HG03139 (cell line): ENCODE results near the gene TIPIN.
"Not testable (repeated sequence)": the region's sequence is repeated elsewhere in the genome, so short reads cannot be mapped to it uniquely, and the experiment has no call there.

Experiments
- ATAC-seq: cut with Tn5 transposase; IDR thresholded peaks from one replicate; pipeline ENCODE4 v1.9.1; 2021; ENCODE audit not compliant: unreplicated experiment

The TIPIN gene

GRCh38 chr15:66304425-66304824 lies 52.1 kb downstream of the TIPIN start:
- ATAC-seq = not testable (repeated sequence)

- no peak for ATAC-seq
Observed at GRCh38 chr15:66302489-66303278, 53.8 kb downstream of the TIPIN start.

- ATAC-seq = no peak
Observed at GRCh38 chr15:66298803-66299251, 57.7 kb downstream of the TIPIN start.

- no peak for ATAC-seq
Observed at GRCh38 chr15:66296186-66296585, 60.3 kb downstream of the TIPIN start.

GRCh38 chr15:66294932-66295235 lies 61.6 kb downstream of the TIPIN start:
- no peak for ATAC-seq

GRCh38 chr15:66294157-66294931 lies 62.1 kb downstream of the TIPIN start:
- peak; percentile 27 for ATAC-seq

- peak; percentile 48 for ATAC-seq
Observed at GRCh38 chr15:66293419-66294156, 62.9 kb downstream of the TIPIN start, which contains the start of gene DIS3L. Gene DIS3L (plus strand): TSS chr15:66293568. CDS start chr15:66293597, 29 bp downstream.

GRCh38 chr15:66292571-66293418 lies 63.7 kb downstream of the TIPIN start:
- ATAC-seq = peak; percentile 9

- ATAC-seq = no peak
Observed at GRCh38 chr15:66291816-66292570, 64.5 kb downstream of the TIPIN start.

GRCh38 chr15:66290518-66290917 lies 66.0 kb downstream of the TIPIN start:
- ATAC-seq = no peak

GRCh38 chr15:66290007-66290406 lies 66.5 kb downstream of the TIPIN start:
- no peak for ATAC-seq

- no peak for ATAC-seq
Observed at GRCh38 chr15:66288551-66289185, 67.8 kb downstream of the TIPIN start.

GRCh38 chr15:66288093-66288492 lies 68.4 kb downstream of the TIPIN start:
- ATAC-seq = no peak

GRCh38 chr15:66287461-66288057 lies 68.9 kb downstream of the TIPIN start:
- ATAC-seq = no peak
